ENCODE data around the gene MAD2L2.

MAD2L2 gene

DNA sequence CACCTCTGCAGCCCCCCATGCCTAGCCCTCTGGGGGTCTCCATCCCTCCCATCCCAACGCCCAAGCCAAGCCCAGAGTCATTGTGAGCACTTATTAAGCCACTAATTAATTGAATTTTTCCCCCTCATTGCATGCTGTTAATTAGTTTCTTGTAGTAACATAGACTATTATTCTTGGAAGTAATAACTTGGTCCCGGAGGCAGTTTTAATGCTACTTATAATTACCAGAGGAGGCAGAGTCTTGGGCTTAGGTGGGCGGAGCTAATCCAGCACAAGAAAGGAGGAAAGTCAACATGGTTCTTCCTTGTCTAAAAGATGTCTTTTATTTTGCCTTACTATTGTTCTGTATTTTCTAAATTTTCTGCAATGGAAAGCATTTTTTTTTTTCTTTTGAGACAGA lies 54.4 kb downstream of the MAD2L2 start:
- DNase-seq, result no peak

Data from NCI-H2227 treated with DMSO at 0.1 percent for 48 hours (cell line).